ENCODE data around the gene CCDC174. TPM values are rescaled to one million over a fixed set of nuclear protein-coding genes. Genes with fewer than 3 reads are reported as not detected.

CCDC174 gene
- total and polyA plus RNA-seq, 2 of the 4 experiments (the other 2 are of a cell fraction), result 5.9 to 9.6 TPM

- no peak overlapping the region for H4K5ac ChIP-seq (ENCODE audit: low read depth, low read length)
- H3K36me3 ChIP-seq (ENCODE audit: control insufficient read depth, insufficient read depth, low read length), result no peaks in the 10 kb centered on the region
- no peak overlapping the region for H3K4me2 ChIP-seq (ENCODE audit: low read depth, low read length)
- H3K79me1 ChIP-seq (ENCODE audit: low read depth in 1 of 2, low read length in 2 of 2), result no peaks in the 10 kb centered on the region
- no CpG with 5 or more reads among the region's 3 CpGs for WGBS, 2 experiments (ENCODE audit: extremely low coverage in 2 of 2, insufficient read length in 1 of 2)
- no peak overlapping the region for H3K18ac ChIP-seq (ENCODE audit: low read depth, low read length)
- ATAC-seq (ENCODE audit: low read depth), result no peak
- H3K4ac ChIP-seq (ENCODE audit: low read depth, low read length), result no peak overlapping the region
- no peak overlapping the region for H4K91ac ChIP-seq (ENCODE audit: insufficient read depth, low read depth, low read length)
- dilution Hi-C loops (cut with HindIII; ENCODE audit: low sequenced_read_pairs, unreplicated experiment) (no loop called here), in situ Hi-C loops (cut with MboI; ENCODE audit: low sequenced_read_pairs) (no loop called here), intact Hi-C loops (cut with micrococcal nuclease) (no loop called here)
- no peak overlapping the region for H3K9ac ChIP-seq (ENCODE audit: low read depth, low read length)
- no peak overlapping the region for H2BK5ac ChIP-seq (ENCODE audit: low read depth, low read length, poor library complexity, severe bottlenecking)
- DNase-seq, result no peak
- ChIA-PET CTCF (interaction anchor here (1.5 kb wide), 1 partner anchor 16 kb away, joined by 4 read pairs; no protein-coding TSS in a partner anchor), POLR2A (ENCODE audit: unreplicated experiment) (no interaction called here)
- no peak overlapping the region for H3K14ac ChIP-seq (replicated peaks; ENCODE audit: low read depth, low read length)
- H3K23ac ChIP-seq (ENCODE audit: low read depth, low read length), result no peak overlapping the region
- no peak overlapping the region for H2BK120ac ChIP-seq (ENCODE audit: low read depth, low read length)
- H3K27me3 ChIP-seq (ENCODE audit: control insufficient read depth, insufficient read depth, low read length), result peaks cover 4% of the 10 kb centered on the region
- H4K8ac ChIP-seq (ENCODE audit: low read depth in 2 of 2, low read length in 2 of 2), result no peak overlapping the region
- H2AK9ac ChIP-seq (replicated peaks; ENCODE audit: low read depth, low read length, poor library complexity), result no peak overlapping the region
- H2BK15ac ChIP-seq (ENCODE audit: low read depth, low read length), result no peak overlapping the region
- no peaks in the 10 kb centered on the region for H3K9me3 ChIP-seq (ENCODE audit: control insufficient read depth, insufficient read depth, low read length)
- no peak overlapping the region for H3K56ac ChIP-seq (ENCODE audit: extremely low read depth, insufficient read depth, low read length)
- no peak overlapping the region for H3K27ac ChIP-seq (ENCODE audit: insufficient read depth, low read length)
- H3K4me3 ChIP-seq (ENCODE audit: insufficient read depth, low read depth, low read length), result no peak overlapping the region
- TF ChIP-seq RCOR1 (IDR thresholded peaks at IDR 0.05; ENCODE audit: insufficient replicate concordance, low read length) (no peak), ELK1 (IDR thresholded peaks at IDR 0.05; ENCODE audit: borderline replicate concordance, low read depth, low read length) (no peak), CEBPB (IDR thresholded peaks at IDR 0.05; ENCODE audit: low read depth, low read length) (no peak), FOS (IDR thresholded peaks at IDR 0.05; ENCODE audit: low read depth, low read length) (no peak), SMC3 (IDR thresholded peaks at IDR 0.05; ENCODE audit: low read depth, low read length) (no peak)
- no peak overlapping the region for H2AFZ ChIP-seq (replicated peaks; ENCODE audit: low read length, poor library complexity)
- H4K20me1 ChIP-seq (ENCODE audit: insufficient read depth, low read length), result no peaks in the 10 kb centered on the region
- no TSS peak for BruUV-seq (replicated peaks)
- H2AK5ac ChIP-seq (ENCODE audit: low read depth, low read length), result no peak overlapping the region
- no peak overlapping the region for H2BK20ac ChIP-seq (ENCODE audit: low read depth, low read length)
- H3K9me1 ChIP-seq (ENCODE audit: insufficient read depth, low read length), result no peaks in the 10 kb centered on the region
- no peaks in the 10 kb centered on the region for H3K4me1 ChIP-seq (ENCODE audit: control insufficient read depth, insufficient read depth, low read length)
These were observed 52.2 kb downstream of the CCDC174 start for GRCh38 chr3:14703791-14704190.

Data from IMR-90 (cell line).